ENCODE measurements around the gene PCSK9.
"Not testable (repeated sequence)": the region's sequence is repeated elsewhere in the genome, so short reads cannot be mapped to it uniquely, and the experiment has no call there.

The PCSK9 gene

GRCh38 chr1:55081188-55081904 is 42.0 kb downstream of the PCSK9 start:
- peak; percentile 72 for DNase-seq

GRCh38 chr1:55081905-55082296 is 42.6 kb downstream of the PCSK9 start:
- DNase-seq = no peak

GRCh38 chr1:55084257-55084656 is 44.9 kb downstream of the PCSK9 start:
- DNase-seq = no peak

GRCh38 chr1:55087439-55087838 is 48.1 kb downstream of the PCSK9 start:
- no peak for DNase-seq

- no peak for DNase-seq
Observed at GRCh38 chr1:55088413-55088812, 49.1 kb downstream of the PCSK9 start.

- DNase-seq = peak; percentile 3
Observed at GRCh38 chr1:55089683-55090082, 50.3 kb downstream of the PCSK9 start.

GRCh38 chr1:55092475-55092874 is 53.1 kb downstream of the PCSK9 start:
- no peak for DNase-seq

- DNase-seq = no peak
Observed at GRCh38 chr1:55095095-55095494, 55.7 kb downstream of the PCSK9 start.

- DNase-seq = no peak
Observed at GRCh38 chr1:55103891-55104290, 64.5 kb downstream of the PCSK9 start.

GRCh38 chr1:55107101-55107500 is 67.8 kb downstream of the PCSK9 start:
- DNase-seq = no peak

- not testable (repeated sequence) for DNase-seq
Observed at GRCh38 chr1:55109005-55109404, 69.7 kb downstream of the PCSK9 start.

All from fibroblast of skin of abdomen (primary cell).